HG02588 (cell line): ENCODE data around the gene ATP6V0A1.
"Not testable (repeated sequence)": the region's sequence is repeated elsewhere in the genome, so short reads cannot be mapped to it uniquely, and the experiment has no call there.

Experiments used
- ATAC-seq: cut with Tn5 transposase; IDR thresholded peaks from one replicate; pipeline ENCODE4 v1.9.1; 2021; ENCODE audit warnings: mild to moderate bottlenecking, moderate library complexity; ENCODE audit not compliant: unreplicated experiment

The ATP6V0A1 gene

DNA sequence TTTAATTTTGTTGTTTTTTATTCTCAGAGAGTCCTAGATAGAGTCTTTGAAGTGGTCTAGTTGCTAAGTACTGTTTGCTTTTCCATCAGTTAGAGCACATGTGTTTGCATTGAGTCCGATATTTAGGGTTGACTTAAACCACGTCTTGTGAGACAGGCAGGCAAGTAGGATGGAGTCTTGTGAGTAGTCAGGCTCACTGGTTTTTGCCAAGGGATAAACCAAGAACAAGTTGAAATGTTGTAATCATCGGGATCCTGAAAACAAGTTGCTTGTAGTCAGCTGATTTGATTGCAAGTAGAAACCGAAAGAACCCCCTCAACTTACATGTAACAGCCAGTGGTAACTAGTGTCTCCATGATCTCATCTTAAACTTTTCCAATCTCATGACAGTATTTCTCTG, 17.2 kb downstream of the ATP6V0A1 start:
- no peak for ATAC-seq

DNA sequence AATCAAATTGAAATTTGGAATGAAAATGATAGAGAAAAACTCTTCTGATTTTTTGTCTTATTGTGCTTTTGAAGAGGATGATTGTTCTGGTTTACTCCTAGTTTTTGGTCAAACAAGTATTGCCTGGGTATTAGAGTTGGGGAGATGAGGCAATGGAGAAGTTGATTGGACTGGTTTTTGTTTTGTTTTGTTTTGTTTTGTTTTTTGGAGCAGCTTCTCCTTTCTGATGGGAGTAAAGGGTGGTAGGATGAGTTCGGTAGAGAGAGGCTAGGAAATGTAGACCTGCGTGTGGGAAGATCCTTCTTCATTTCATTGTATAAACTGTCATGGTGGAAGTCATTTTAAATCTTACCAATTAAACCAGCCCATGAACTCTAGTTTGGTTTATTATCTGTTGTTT, 17.7 kb downstream of the ATP6V0A1 start:
- ATAC-seq = no peak

DNA sequence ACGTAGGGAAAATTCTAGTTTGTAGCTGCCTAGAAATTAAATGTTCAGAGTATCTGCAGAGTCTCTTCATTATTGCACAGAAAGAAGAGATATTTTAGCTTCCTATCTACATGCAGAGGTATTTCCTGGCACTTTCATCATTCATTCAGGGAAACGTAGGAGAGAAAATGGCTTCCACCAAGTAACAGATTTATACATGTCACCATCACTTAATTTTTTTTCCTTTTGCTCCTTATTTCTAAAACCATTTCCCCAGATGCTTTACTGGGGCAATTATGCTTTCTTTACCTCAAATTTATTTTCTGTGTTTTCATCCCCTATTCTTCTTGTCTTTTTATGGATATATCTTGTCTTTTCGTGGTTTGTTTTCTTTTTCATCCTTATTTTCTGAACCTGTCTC, 18.5 kb downstream of the ATP6V0A1 start:
- ATAC-seq = no peak

DNA sequence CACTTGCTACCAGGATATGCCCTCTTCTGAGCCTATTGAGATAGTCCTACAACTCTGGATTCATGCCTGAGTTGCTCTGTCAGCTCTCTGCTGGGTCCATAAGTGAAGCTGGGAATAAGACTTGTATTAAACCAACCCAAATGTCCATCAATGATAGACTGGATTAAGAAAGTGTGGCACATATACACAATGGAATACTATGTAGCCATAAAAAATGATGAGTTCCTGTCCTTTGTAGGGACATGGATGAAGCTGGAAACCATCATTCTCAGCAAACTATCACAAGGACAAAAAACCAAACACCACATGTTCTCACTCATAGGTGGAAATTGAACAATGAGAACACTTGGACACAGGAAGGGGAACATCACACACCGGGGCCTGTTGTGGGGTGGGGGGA, 19.1 kb downstream of the ATP6V0A1 start:
- ATAC-seq = not testable (repeated sequence)

DNA sequence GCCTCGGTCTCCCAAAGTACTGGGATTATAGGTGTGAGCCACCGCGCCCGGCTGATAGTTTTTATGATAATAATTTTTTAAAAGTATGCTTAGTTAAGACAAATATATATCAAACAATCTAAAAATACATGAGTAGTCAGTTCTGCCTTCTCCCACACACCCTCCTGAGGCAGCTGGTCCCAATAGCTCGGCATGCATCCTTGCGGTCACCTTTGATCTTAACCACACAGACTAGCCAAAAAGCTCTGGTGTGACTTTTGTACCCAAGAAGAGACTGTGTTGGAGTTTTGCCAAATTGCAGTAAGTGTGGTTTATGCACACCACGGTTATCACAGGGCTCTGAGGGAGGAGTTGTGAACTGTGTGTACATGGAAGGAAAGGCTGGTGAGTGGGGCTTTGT, 25.6 kb downstream of the ATP6V0A1 start:
- ATAC-seq = no peak

DNA sequence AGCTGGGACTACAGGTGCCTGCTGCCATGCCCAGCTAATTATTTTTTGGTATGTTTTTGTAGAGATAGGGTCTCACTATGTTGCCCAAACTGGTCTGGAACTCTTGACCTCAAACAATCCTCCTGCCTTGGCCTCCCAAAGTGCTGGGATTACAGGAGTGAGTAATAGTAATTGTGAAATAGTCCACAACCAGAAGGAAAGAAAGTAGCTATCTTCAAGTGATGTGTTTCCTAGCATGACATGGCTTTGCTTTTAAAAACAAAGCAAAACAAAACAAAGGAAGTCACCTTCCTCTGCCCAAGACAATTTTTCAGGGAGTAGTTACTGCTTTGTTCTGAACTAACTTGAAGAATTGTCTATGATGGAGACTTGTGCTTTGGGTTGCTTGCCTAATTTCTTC, 27.0 kb downstream of the ATP6V0A1 start:
- ATAC-seq = no peak

DNA sequence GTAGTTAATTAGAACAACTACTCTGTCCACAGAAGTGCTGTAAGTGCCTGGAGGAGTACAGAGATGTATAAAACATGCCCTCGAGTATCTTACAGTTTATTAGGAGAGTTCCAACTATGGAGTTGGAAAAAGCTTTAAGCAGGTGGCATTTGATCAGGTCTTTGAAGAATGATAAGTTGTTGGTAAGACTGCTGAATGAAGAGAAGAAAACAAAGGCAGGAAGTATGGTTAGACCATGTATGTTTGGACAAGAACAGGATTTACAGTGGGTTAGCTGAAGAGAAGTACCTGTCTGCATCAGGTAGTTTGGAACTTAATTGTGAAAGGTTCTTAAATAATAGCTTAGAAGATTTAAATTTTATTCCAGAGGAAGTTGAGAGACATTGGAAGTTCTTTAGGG, 29.4 kb downstream of the ATP6V0A1 start:
- ATAC-seq = no peak

DNA sequence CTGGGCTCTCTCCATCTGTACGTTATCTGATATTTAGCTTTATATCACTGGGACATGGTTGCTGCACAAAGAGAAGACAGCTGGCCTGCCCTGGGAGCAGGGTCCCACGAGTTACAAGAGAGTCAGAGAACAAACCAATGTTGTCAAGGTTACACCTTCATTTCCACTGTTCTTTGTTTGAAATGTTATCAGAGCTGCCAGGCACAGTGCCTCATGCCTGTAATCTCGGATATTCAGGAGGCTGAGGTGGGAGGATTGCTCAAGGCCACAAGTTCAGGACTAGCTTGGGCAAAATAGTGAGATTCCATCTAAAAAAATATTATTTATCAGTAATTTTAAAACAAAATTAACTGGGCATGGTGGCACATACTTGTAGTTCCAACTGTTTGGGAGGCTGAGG, 34.6 kb downstream of the ATP6V0A1 start:
- no peak for ATAC-seq

DNA sequence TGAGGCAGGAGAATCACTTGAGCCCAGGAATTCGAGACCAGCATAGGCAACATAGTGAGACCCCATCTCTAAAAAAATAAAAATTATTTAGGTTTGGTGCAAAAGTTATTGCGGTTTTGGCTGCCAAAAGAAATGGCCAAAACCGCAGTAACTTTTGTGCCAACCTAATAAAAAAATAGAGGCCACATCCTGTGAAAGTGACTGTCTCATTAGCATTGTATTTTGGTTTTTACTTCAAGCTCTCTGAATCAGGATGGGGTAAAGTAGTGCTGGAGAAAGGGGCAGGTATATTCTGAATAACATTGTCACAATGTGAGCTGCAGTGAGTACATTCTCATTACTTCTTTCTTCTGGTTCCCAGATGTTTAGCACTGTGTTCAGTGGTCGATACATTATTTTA, 36.0 kb downstream of the ATP6V0A1 start:
- ATAC-seq = no peak

DNA sequence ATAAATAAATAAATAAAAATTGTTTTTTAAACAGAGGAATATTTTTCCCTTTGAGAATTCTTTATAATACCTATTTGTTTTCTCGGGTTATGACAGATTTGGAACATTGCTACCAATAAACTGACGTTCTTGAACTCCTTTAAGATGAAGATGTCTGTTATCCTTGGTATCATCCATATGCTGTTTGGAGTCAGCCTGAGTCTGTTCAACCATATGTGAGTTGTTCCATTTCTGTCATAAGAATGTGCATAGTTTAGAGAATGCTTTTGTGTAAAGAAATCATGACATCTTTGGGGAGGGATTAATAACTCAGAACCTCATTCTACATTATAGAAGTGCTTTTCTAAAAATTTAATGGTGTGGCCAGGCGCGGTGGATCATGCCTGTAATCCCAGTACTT, 40.1 kb downstream of the ATP6V0A1 start:
- no peak for ATAC-seq

DNA sequence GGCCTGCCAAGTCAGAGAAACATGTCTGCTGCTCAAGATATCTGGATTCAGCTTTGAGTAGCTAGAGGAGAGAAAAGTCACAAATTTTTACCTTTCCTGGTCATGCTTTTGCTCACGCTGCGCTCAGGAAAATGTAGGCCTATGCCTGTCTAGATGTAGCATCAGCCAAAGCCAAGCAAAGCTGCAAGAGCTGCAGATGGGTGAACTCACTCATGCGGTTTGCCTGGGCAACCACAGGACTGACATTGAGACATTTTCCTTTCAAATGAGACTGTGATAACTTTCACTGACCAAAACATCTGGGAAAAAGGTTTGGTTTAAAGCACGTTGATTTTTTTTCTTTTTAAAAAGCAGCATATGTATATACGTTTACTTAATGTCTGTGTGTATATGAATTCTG, 43.4 kb downstream of the ATP6V0A1 start:
- ATAC-seq = no peak

DNA sequence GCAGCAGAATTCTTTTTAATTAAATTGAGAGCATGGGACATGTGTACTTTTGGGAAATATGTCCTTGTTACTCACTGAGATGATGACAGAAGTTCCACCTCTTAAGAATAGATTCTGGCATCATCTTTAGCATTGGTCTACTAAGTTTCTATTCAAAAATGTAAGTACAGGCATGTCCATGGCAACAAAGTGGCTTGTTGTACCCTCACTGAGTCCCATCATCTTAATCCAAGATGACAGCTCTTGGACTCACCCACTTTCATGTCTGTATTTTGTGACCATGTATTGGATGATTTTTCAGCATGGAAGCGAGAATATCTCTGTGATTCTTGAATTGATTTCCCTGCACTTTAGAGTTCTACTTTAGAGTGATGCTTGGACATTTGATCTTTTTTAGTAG, 44.2 kb downstream of the ATP6V0A1 start:
- ATAC-seq = no peak

DNA sequence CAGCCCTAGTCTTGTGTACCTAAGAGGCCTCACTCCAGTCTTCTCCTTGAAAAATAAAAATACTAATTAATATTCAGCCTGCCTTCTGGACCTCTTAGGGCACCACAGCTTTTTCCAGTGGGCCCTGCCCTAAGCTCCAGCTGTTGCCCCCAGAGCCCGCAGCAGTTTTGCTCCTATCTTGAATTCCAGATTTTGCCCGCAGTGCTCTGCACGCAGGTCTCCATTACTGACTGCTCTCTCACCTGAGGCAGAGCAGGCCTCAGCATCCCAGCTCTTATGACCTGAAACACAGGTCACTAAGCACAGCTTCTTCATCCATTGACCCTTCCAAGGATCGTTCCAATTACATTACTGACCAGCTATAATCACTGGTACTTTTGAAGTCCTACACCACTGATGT, 49.0 kb downstream of the ATP6V0A1 start:
- no peak for ATAC-seq

DNA sequence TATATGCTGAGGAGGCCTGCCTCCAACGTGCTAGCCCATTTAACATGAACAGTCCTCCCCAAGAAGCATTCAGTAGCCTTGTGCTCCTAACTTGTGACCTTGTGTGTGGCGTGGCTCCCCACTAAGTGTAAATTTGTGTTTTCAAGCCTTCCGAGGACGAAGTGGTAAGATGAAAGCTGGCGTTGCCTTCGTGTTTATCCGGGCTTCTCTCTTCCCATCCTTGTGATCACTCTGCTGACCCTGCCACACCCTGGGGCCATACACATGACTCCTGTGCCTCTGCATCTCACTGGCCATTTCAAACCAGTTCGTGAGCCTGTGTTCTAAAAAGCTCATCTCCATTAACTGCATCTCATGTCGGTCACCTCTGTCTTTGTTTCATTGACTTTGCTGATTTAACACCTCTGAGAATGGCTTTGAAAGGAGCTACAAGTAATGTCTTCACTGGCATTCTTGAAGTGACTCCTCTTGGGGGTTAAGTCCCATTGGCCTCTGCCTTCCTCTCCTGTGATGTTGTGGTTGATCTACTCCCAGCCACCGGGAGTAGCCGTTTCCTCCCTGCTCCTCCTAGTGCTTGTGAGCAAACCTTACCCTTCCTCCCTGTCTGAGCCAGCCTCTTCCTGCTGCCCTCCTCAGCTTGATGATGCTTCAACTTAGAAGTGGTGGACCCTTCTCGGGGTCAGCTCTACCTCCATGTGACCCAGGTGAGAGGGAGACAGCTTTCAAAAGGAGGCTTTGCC, 49.9 kb downstream of the ATP6V0A1 start:
- no peak for ATAC-seq

DNA sequence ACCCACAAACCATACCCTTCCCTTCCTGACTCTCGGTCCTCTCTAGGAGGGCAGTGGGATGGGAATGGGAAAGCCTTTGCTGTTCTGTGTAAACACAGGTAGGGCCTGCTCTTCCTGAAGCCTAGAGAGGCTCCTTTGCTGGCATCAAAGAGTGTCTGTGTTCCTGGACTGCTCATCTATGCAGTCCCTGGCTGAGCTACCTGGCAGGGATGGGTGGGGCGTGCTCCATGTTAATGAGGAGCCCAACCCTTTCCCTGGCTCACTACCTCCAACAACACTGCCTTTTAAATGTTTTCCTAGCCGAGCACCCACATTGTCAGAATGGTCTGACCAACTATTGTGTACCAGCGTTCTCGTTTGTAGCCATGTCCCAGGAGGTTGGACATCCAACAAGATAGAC, 50.7 kb downstream of the ATP6V0A1 start:
- ATAC-seq = no peak

DNA sequence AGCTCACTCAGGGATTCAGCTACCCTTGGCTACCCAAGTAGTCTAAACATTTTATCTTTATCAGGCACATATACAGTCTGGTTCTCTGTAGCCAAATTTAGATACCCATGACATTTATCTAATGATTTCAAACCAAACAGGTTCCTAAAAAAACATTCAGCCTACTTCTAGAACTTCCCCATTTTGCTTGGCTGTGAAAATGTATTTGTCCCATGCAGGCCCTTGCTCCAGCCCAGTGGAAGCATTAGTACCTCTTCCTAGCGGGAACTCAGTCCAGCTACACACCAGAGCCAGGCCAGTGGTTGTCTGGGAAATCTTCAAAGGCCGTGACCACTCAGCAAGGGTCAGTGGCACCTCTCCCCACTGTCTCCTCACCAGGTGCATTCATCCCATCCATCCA, 51.2 kb downstream of the ATP6V0A1 start:
- no peak for ATAC-seq

DNA sequence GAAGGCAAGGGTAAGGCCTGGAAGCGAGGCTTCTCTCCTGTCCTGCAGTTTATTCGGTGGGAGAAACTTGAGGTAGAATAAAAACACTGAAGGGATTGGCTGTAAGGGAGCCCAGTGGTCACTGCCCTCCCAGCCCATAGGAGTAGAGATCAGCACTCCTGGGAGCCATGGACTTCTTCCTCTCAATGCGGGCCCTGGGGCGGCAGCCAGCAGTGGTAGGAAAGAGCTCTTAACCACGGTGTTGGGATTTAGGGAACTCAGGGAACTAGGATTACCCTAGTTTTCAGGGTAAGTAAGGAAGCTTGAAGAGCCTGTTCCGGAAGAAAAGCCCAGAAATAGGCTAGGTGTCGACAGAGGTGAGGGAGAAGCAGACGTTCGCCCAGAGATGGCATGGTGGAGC, 53.6 kb downstream of the ATP6V0A1 start:
- no peak for ATAC-seq

DNA sequence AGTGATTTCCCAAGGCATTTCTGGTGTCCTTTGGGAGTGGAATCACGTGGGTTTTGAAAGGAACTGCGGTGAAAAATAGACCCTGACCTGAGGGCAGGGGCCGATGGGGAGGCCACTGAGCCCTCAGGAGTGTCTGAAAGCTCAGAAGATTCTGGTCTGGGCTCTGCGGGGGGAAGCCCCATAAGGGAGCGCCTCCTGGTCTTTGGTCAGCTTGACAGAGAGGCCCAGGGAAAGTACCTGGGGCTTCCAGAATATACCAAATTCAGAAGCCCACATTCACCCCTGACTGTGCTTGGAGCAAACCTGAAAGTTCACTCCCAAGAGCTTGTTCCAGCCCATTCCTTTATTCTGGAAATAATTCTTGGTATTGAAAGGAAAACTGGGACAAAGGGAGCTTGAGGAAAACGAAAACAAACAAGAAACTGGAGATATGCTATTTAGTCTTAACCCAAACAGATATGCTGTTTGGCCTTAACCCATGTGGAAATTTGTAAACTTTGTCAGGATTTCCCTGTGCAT, 54.1 kb downstream of the ATP6V0A1 start:
- no peak for ATAC-seq

DNA sequence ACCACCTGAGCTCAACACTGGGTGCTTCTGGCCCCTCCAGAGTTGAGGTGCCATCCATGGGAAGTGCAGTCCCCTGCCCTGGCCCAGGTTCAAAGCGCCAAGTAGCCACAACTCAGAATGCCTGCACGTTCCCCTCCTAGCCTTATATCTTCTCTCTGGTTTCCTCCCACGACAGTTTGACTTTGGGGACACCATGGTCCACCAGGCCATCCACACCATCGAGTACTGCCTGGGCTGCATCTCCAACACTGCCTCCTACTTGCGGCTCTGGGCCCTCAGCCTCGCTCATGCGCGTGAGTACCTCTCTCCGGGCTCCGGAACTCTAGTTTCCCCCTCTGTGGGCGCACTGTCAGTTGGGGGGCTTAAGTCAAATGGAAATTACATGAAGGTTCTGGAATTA, 55.0 kb downstream of the ATP6V0A1 start:
- ATAC-seq = no peak

DNA sequence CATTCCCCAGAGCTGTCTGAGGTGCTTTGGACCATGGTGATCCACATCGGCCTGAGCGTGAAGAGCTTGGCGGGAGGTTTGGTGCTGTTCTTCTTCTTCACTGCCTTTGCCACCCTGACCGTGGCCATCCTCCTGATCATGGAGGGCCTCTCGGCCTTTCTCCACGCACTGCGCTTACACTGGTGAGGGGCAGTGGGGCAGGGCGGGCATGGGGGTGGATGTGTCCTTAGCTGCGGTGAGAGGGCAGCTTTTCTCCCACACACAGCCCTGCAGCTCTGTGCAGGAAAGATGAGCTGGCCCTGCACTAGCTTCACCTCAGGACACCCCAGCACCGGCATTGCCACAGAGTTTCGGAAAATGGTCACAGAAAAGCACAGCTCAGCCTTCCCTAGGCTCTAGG, 55.6 kb downstream of the ATP6V0A1 start:
- ATAC-seq = no peak

DNA sequence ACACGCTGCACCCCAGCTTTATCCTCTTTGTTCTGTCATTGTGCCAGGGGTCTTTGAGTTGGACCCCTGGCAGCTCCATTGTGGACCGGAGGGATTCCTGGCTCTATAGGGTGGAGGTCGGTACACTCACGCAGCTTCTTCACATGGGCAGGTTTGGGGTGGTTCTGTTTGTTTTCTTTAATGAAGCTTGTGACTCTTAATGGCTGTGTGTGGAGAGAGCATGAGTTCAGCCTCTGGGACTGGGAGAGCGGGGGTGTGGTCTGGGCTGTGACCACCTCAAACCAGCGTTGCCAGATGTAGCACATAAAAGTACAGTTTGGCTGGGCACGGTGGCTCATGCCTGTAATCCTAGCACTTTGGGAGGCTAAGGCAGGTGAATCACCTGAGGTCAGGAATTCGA, 56.2 kb downstream of the ATP6V0A1 start:
- ATAC-seq = no peak

DNA sequence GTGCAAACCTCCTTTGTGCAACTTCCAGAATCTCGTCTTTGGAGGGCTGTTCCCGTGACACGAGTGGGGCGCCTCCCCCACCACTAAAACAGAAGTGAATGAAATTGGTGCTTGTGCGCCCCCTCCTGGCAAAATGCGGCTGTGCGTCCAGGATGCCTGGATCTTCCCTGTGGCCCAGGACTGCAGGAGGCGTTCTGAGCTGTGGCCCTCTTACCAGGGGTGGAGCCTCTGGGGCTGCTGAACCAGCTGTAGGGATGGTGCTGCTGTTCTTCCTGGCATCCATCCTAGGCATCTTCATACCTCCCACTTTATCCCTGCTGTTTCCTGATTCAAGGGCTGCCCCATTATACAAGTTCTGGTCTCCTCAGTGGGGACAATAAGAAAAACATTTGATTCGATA, 58.8 kb downstream of the ATP6V0A1 start:
- ATAC-seq = no peak
